ENCODE results near the gene TBC1D9B. TPM values are rescaled to one million over a fixed set of nuclear protein-coding genes. Genes with fewer than 3 reads are reported as not detected.

TBC1D9B gene
- total RNA-seq, 1 experiment from 2014 or later = 127 TPM

GRCh38 chr5:179821298-179822058 is 86.2 kb downstream of the TBC1D9B start (continued):
- no peak for TF ChIP-seq EZH2phosphoT487 (IDR thresholded peaks at IDR 0.05; ENCODE audit: borderline replicate concordance)

GRCh38 chr5:179820483-179821297 is 87.0 kb downstream of the TBC1D9B start, which contains the start of gene SQSTM1:
Gene SQSTM1, plus strand, starts transcription at chr5:179820905. Its CDS starts 32 bp downstream, at chr5:179820937.
- Histone ChIP-seq H4K20me1 (ENCODE audit: insufficient read depth) (peaks cover 12% of the 10 kb centered on the region; the same call in 1 of the 2 replicates), H3K9me3 (ENCODE audit: control insufficient read depth in 1 of 2, insufficient read depth in 1 of 2, low read depth in 1 of 2, low read length in 2 of 2) (no peaks in the 10 kb centered on the region), H3K27ac (ENCODE audit: low read depth, low read length) (peak within 1 kb of the TSS; percentile 99), H3K27me3 (ENCODE audit: insufficient read depth, low read length) (no peaks in the 10 kb centered on the region), H3K79me2 (ENCODE audit: insufficient read depth, low read length) (peaks cover 49% of the 10 kb centered on the region), H3K9ac (ENCODE audit: low read length) (peak within 1 kb of the TSS; percentile 97), H3K9me2 (ENCODE audit: insufficient read depth) (no peaks in the 10 kb centered on the region), H3K36me3 (ENCODE audit: control insufficient read depth in 1 of 2, insufficient read depth in 2 of 2, low read length in 2 of 2) (peaks cover 28 to 39% of the 10 kb centered on the region in 2 experiments; a peak in 3 of 4 replicates), H3K4me1 (ENCODE audit: control insufficient read depth in 1 of 2, insufficient read depth in 2 of 2, low read length in 2 of 2) (peaks cover 35 to 54% of the 10 kb centered on the region in 2 experiments), H2AFZ (ENCODE audit: low read depth, low read length, poor library complexity, severe bottlenecking) (no peak within 1 kb of the TSS), H3K4me2 (ENCODE audit: low read length) (peak within 1 kb of the TSS; percentile 94), H3K4me3 (replicated peaks in 1 of 2; ENCODE audit: low read depth in 1 of 2, low read length in 2 of 2) (peak within 1 kb of the TSS; percentile 76 to 87)
- no TSS peak for BruUV-seq (replicated peaks)
- peak; percentile 62 for ATAC-seq
- no peak for DNase-seq (ENCODE audit: low read depth, low spot score)
- CTCF ChIA-PET = interaction anchor here (0.6 to 2.2 kb wide), 2 partner anchors 18 to 25 kb away, joined by 4 to 8 read pairs; no protein-coding TSS in a partner anchor
- RAD21 ChIA-PET (ENCODE audit: low non-redundant PET in 1 of 2, low total read pairs in 2 of 2, uncharacterized antibody in 2 of 2, unreplicated experiment in 2 of 2) = interaction anchor here in 1 of 2 experiments (1.2 kb wide), 1 partner anchor 14 kb away, joined by 3 read pairs; the partner anchor contains the start of gene MGAT4B
- POLR2A ChIA-PET = interaction anchor here (0.8 to 2.5 kb wide), 7 partner anchors 9 to 197 kb away, joined by 3 to 18 read pairs (median 4); partner anchors contain the start of genes HNRNPH1 and MAML1
- intact Hi-C loops (cut with micrococcal nuclease) = loop anchor here (2.0 kb wide), 2 partner anchors 14 to 38 kb away; partner anchors contain the start of genes MGAT4B and MRNIP
- TF ChIP-seq POLR2AphosphoS5 (IDR thresholded peaks at IDR 0.05; ENCODE audit: low read depth, low read length) = peak; percentile 100
- TF ChIP-seq SP1 (IDR thresholded peaks at IDR 0.05; ENCODE audit: low read depth) = no peak
- TF ChIP-seq TCF7L2 (IDR thresholded peaks at IDR 0.05; ENCODE audit: borderline replicate concordance, extremely low read depth, insufficient read depth, insufficient read length) = no peak
- TF ChIP-seq ZFX (IDR thresholded peaks at IDR 0.05) = peak; percentile 98
- TF ChIP-seq EZH2 (IDR thresholded peaks at IDR 0.05) = no peak
- no peak for TF ChIP-seq EGR1 (IDR thresholded peaks at IDR 0.05; ENCODE audit: low read depth)
- no peak for TF ChIP-seq SRF (IDR thresholded peaks at IDR 0.05; ENCODE audit: low read depth)
- TF ChIP-seq POLR2A (IDR thresholded peaks at IDR 0.05; ENCODE audit: borderline replicate concordance, extremely low read depth, insufficient read depth, insufficient read length) = peak; percentile 98
- no peak for TF ChIP-seq CTCF (IDR thresholded peaks at IDR 0.05 in 2 of 3, conservative IDR thresholded peaks at IDR 0.05 in 1 of 3; ENCODE audit: borderline replicate concordance in 1 of 3, insufficient read depth in 1 of 3, low read depth in 2 of 3, low read length in 2 of 3)
- TF ChIP-seq ELF1 (IDR thresholded peaks at IDR 0.05; ENCODE audit: borderline replicate concordance, low read depth) = no peak

Data from HCT116 (cell line).